Measurements from ENCODE around the gene VEGFC. TPM values are rescaled to one million over a fixed set of nuclear protein-coding genes. Genes with fewer than 3 reads are reported as not detected.

VEGFC gene
- total RNA-seq, 2 experiments from 2014 or later = not detected

DNA sequence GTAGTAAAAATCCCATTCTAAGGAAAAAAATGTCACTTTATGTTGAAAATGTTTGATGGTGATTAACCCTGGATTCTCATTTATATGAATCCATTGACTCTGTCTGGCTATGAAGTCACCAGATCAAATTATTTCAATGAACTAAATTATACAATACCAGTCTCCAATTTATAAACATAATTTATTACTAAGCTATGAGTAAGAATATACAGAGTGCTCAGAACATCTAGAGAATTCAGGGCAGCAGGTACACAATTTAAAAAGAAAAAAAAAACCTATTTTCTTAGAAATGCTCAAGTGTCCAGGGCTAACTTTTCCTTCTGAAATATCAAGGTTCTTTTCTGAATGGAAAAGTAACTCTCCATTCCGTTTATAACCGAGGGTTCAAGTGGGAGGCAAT is 48.6 kb downstream of the VEGFC start:
- Mint-ChIP-seq H3K9me3 (no peaks in the 10 kb centered on the region), H3K4me3 (no peak overlapping the region), H3K27me3 (no peaks in the 10 kb centered on the region), H3K36me3 (ENCODE audit: low read depth) (no peaks in the 10 kb centered on the region), H3K4me1 (no peaks in the 10 kb centered on the region), H3K27ac (no peak overlapping the region)
- ChIA-PET POLR2A (no interaction called here), CTCF (no interaction called here)
- no peak for DNase-seq

DNA sequence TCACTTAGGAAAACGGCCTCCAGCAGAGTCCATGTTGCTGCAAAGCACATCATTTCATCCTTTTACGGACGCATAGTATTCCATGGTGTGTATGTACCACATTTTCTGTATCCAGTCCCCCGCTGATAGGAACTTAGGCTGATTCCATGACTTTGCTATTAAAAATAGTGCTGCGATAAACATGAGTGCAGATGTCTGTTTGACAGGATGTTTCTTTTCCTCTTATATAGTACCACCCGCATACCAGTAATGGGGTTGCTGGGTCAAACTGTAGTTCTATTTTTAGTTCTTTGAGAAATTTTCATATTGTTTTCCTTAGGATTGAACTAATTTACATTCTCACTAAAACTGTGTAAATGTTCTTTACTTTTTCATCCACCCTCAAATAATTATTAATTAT is 50.5 kb downstream of the VEGFC start:
- no peaks in the 10 kb centered on the region for H3K36me3 Mint-ChIP-seq (ENCODE audit: low read depth)
- H3K27me3 Mint-ChIP-seq = no peaks in the 10 kb centered on the region
- no peak overlapping the region for H3K4me3 Mint-ChIP-seq
- no peaks in the 10 kb centered on the region for H3K9me3 Mint-ChIP-seq
- no peak overlapping the region for H3K27ac Mint-ChIP-seq
- ChIA-PET POLR2A (no interaction called here), CTCF (no interaction called here)
- no peaks in the 10 kb centered on the region for H3K4me1 Mint-ChIP-seq
- no peak for DNase-seq

DNA sequence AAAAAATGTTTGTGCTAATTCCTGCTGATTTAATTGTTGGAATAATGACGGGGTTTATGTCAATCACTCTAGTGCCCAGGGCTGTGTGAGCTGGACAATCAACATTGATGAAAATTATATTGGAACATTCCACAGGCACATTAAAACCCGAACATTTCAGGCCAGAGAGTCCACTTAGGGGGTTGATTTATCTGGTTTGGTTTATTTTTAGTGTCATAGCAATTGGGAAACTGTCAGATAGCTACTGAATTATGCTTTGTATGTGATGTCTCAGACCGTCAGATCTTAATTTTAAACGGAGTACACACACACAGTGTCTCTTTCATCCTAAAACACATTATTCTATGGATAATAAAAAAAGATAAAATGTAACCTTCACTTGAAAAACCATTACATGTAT is 51.5 kb downstream of the VEGFC start:
- Mint-ChIP-seq H3K36me3 (ENCODE audit: low read depth) (no peaks in the 10 kb centered on the region), H3K27me3 (no peaks in the 10 kb centered on the region), H3K4me3 (no peak overlapping the region), H3K9me3 (no peaks in the 10 kb centered on the region), H3K4me1 (no peaks in the 10 kb centered on the region), H3K27ac (no peak overlapping the region)
- DNase-seq = no peak
- ChIA-PET POLR2A (no interaction called here), CTCF (no interaction called here)

DNA sequence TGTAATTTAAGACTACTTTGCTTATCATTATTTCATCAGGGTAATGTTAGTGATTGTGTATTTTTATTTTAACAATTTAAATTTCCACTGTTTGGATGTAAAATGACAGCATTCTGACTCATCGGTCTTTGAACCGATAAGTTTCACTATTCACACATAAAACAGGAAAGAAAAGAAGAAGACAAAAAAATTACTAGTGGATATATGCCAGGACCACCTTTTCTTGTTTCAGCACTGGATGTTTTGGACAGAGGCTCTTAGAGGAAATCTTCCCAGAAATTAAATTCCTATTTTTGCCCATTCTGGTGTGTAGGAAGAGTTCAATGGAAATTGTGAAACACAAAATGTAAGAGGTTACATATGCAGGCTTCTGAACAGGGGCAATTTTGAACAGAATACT is 57.4 kb downstream of the VEGFC start:
- no peak overlapping the region for H3K4me3 Mint-ChIP-seq
- no peak overlapping the region for H3K27ac Mint-ChIP-seq
- ChIA-PET POLR2A (no interaction called here), CTCF (no interaction called here)
- DNase-seq = no peak
- no peaks in the 10 kb centered on the region for H3K4me1 Mint-ChIP-seq
- H3K9me3 Mint-ChIP-seq = no peaks in the 10 kb centered on the region
- no peaks in the 10 kb centered on the region for H3K36me3 Mint-ChIP-seq (ENCODE audit: low read depth)
- H3K27me3 Mint-ChIP-seq = no peaks in the 10 kb centered on the region

GRCh38 chr4:176734461-176734860 is 58.3 kb downstream of the VEGFC start:
- Mint-ChIP-seq H3K36me3 (ENCODE audit: low read depth) (no peaks in the 10 kb centered on the region), H3K4me3 (no peak overlapping the region)

DNA sequence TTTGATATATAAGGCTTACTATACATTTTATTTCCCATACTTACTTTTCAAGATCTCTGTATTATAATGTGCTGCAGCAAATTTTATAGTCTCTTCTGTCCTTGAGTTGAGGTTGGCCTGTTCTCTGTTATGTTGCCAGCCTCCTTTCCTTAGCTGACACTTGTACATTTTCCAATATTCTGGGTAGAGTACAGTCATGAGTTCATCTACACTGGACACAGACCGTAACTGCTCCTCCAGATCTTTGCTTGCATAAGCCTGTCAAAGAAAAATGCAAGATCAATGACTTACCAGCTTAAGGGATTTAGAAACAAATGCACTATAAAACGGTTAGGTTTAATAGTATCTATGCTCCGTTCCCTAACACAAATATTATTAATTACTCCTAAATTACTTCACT is 63.2 kb downstream of the VEGFC start:
- H3K4me1 Mint-ChIP-seq = no peaks in the 10 kb centered on the region
- no peak for DNase-seq
- H3K9me3 Mint-ChIP-seq = no peaks in the 10 kb centered on the region
- CTCF ChIA-PET = no interaction called here
- H3K27me3 Mint-ChIP-seq = no peaks in the 10 kb centered on the region
- no peaks in the 10 kb centered on the region for H3K36me3 Mint-ChIP-seq (ENCODE audit: low read depth)
- POLR2A ChIA-PET = no interaction called here
- no peak overlapping the region for H3K4me3 Mint-ChIP-seq
- H3K27ac Mint-ChIP-seq = no peak overlapping the region

More at GRCh38 chr4:176734461-176734860, 58.3 kb downstream of the VEGFC start:
- DNase-seq = no peak
- Mint-ChIP-seq H3K27me3 (no peaks in the 10 kb centered on the region), H3K4me1 (no peaks in the 10 kb centered on the region), H3K27ac (no peak overlapping the region), H3K9me3 (no peaks in the 10 kb centered on the region)
- ChIA-PET CTCF (no interaction called here), POLR2A (no interaction called here)

- H3K27ac Mint-ChIP-seq = no peak overlapping the region
- H3K27me3 Mint-ChIP-seq = no peaks in the 10 kb centered on the region
- no peaks in the 10 kb centered on the region for H3K4me1 Mint-ChIP-seq
- no peak for DNase-seq
- CTCF ChIA-PET = no interaction called here
- POLR2A ChIA-PET = no interaction called here
- no peak overlapping the region for H3K4me3 Mint-ChIP-seq
- H3K36me3 Mint-ChIP-seq (ENCODE audit: low read depth) = no peaks in the 10 kb centered on the region
- H3K9me3 Mint-ChIP-seq = no peaks in the 10 kb centered on the region
Measured at GRCh38 chr4:176726803-176727202, 65.9 kb downstream of the VEGFC start.

- H3K27ac Mint-ChIP-seq = no peak overlapping the region
- ChIA-PET CTCF (no interaction called here), POLR2A (no interaction called here)
- H3K4me1 Mint-ChIP-seq = no peaks in the 10 kb centered on the region
- no peaks in the 10 kb centered on the region for H3K9me3 Mint-ChIP-seq
- no peaks in the 10 kb centered on the region for H3K36me3 Mint-ChIP-seq (ENCODE audit: low read depth)
- no peak overlapping the region for H3K4me3 Mint-ChIP-seq
- DNase-seq = no peak
- no peaks in the 10 kb centered on the region for H3K27me3 Mint-ChIP-seq
Measured at GRCh38 chr4:176721459-176721858, 71.3 kb downstream of the VEGFC start.

GRCh38 chr4:176718881-176719280 is 73.8 kb downstream of the VEGFC start:
- Mint-ChIP-seq H3K27ac (no peak overlapping the region), H3K27me3 (no peaks in the 10 kb centered on the region), H3K9me3 (no peaks in the 10 kb centered on the region), H3K36me3 (ENCODE audit: low read depth) (no peaks in the 10 kb centered on the region), H3K4me3 (no peak overlapping the region), H3K4me1 (no peaks in the 10 kb centered on the region)
- ChIA-PET POLR2A (no interaction called here), CTCF (no interaction called here)
- no peak for DNase-seq

DNA sequence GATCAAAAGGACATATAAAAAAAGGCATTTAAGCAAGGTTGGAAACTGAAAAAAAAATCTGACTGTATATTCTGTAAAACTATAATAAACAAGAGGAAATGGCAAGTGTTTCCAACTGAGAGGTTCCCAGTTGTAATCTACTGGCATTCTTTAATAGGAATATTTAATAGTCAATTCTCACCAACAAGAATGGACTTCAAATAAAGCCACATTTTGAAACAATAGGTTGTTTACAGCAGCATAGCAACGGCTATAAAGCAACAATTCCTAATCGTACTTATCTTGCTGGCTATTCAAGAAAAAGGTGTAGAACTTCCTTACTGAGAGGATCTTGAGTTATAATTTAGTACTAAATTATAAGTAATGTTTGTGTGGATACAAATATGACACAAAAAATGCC is 75.5 kb downstream of the VEGFC start:
- CTCF ChIA-PET = no interaction called here
- POLR2A ChIA-PET = no interaction called here
- no peak overlapping the region for H3K27ac Mint-ChIP-seq
- H3K36me3 Mint-ChIP-seq (ENCODE audit: low read depth) = no peaks in the 10 kb centered on the region
- DNase-seq = no peak
- no peaks in the 10 kb centered on the region for H3K9me3 Mint-ChIP-seq
- no peaks in the 10 kb centered on the region for H3K4me1 Mint-ChIP-seq
- no peaks in the 10 kb centered on the region for H3K27me3 Mint-ChIP-seq
- no peak overlapping the region for H3K4me3 Mint-ChIP-seq

DNA sequence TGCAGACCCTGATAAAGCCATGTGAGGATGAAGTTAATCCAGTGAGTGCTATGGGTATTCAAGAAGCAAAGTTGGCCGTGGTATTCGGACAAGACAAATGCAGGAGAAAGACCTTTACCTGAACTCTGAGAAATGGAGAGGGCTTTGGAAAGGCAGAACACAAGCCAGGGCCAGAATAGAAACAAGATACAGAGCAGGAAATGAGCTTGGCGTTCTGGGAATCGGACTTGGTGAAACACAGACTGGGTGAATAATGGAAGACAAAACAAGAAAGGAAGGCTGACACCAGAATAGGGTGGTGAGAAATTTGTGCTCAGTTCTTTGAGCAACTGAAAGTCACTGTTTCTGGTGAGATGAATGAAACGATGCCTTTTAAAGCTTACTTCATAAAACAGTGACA is 83.3 kb downstream of the VEGFC start:
- Mint-ChIP-seq H3K4me1 (no peaks in the 10 kb centered on the region), H3K9me3 (no peaks in the 10 kb centered on the region), H3K27ac (no peak overlapping the region), H3K27me3 (no peaks in the 10 kb centered on the region), H3K36me3 (ENCODE audit: low read depth) (no peaks in the 10 kb centered on the region), H3K4me3 (no peak overlapping the region)
- no peak for DNase-seq
- ChIA-PET POLR2A (no interaction called here), CTCF (no interaction called here)

DNA sequence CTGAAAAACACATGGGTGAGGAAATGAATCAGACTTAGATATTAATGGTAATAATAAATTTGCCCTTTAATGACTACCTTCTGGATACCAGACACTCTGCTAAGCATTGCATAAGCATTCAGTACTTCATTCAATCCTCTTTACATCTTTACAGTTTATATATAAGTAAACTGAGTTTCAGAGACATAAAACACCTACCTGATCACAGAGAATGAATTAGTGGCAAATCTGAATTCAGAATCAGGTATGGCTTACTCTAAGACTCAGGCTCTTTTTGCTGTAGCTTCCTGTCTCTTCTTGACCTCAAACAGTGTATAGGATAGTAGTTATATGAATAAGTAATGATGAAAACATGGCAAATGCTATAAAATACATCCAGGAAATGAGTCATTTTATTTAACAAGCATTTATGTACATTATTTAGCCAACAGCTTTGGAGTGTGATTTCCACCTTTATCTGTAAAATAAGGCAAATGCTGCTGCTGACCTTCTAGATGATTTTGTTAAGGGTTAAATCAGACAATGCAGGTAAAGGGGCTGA is 83.9 kb downstream of the VEGFC start:
- DNase-seq = no peak
- no peaks in the 10 kb centered on the region for H3K36me3 Mint-ChIP-seq (ENCODE audit: low read depth)
- H3K4me1 Mint-ChIP-seq = no peaks in the 10 kb centered on the region
- H3K4me3 Mint-ChIP-seq = no peak overlapping the region
- H3K27me3 Mint-ChIP-seq = no peaks in the 10 kb centered on the region
- ChIA-PET POLR2A (no interaction called here), CTCF (no interaction called here)
- H3K9me3 Mint-ChIP-seq = no peaks in the 10 kb centered on the region
- H3K27ac Mint-ChIP-seq = no peak overlapping the region

DNA sequence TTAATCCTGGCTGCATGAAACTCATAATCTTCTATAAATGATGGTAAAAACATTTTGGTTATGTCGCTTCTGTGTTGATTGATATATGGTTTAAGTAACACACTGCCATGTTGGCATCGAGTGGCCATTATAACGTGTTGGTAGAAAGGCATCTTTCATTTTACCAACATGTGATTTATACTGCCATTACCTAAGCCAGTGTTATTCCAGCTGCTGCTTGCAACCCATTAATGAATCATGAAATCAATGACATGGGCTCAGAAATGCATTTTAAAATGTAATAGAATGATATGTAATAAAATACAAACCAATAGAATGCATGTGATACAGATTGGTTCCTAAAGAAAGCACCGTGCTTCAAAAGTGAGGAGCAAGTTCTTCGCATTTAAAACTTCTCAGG is 102.0 kb downstream of the VEGFC start:
- H3K4me1 Mint-ChIP-seq = no peaks in the 10 kb centered on the region
- H3K27me3 Mint-ChIP-seq = no peaks in the 10 kb centered on the region
- no peaks in the 10 kb centered on the region for H3K36me3 Mint-ChIP-seq (ENCODE audit: low read depth)
- no peak for DNase-seq
- H3K27ac Mint-ChIP-seq = no peak overlapping the region
- no peaks in the 10 kb centered on the region for H3K9me3 Mint-ChIP-seq
- ChIA-PET CTCF (no interaction called here), POLR2A (no interaction called here)
- H3K4me3 Mint-ChIP-seq = no peak overlapping the region

DNA sequence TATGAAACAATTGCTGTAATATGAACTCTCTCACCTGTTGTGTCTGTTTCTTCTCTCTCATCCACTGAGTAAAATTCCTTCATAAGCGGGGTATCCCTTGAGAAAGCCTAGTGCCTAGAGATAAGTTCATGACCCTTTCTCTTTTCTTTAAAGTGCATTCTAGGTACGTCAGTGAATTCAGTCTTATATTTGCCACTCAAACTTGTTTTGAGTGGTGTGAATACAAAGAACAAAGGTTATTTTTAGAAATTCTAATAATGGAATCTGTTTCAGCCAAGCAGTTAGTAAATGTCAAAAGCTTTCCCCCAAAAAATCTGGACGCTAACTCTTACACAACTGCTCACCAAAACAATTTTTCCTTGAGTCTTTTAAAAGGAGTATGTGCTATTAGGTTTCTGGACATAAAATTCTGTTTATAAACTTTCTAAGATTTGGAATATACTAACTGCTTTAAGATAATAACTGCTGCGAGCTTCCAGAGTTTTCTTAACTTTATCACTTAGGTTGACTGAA is 112.0 kb downstream of the VEGFC start:
- CTCF ChIA-PET = no interaction called here
- no peak overlapping the region for H3K27ac Mint-ChIP-seq

GRCh38 chr4:176676901-176677300 is 115.8 kb downstream of the VEGFC start:
- ChIA-PET POLR2A (no interaction called here), CTCF (no interaction called here)
- Mint-ChIP-seq H3K9me3 (no peaks in the 10 kb centered on the region), H3K4me1 (no peaks in the 10 kb centered on the region), H3K4me3 (no peak overlapping the region), H3K27me3 (no peaks in the 10 kb centered on the region), H3K36me3 (ENCODE audit: low read depth) (no peaks in the 10 kb centered on the region), H3K27ac (no peak overlapping the region)
- no peak for DNase-seq

More for the DNA sequence above, 112.0 kb downstream of the VEGFC start:
- POLR2A ChIA-PET = no interaction called here
- no peaks in the 10 kb centered on the region for H3K4me1 Mint-ChIP-seq
- no peak for DNase-seq
- H3K36me3 Mint-ChIP-seq (ENCODE audit: low read depth) = no peaks in the 10 kb centered on the region
- H3K9me3 Mint-ChIP-seq = no peaks in the 10 kb centered on the region
- no peaks in the 10 kb centered on the region for H3K27me3 Mint-ChIP-seq
- no peak overlapping the region for H3K4me3 Mint-ChIP-seq

Data from activated CD4-positive, alpha-beta T cell treated with anti-CD3 and anti-CD28 coated beads, Interleukin-2, amount 10 ng/mL, durations not matched to agents 7 days and 5 days (primary cell).